Nephron (organoid): ENCODE results near the gene CITED4.
A peak's percentile ranks its signal among the peaks of the same experiment; 100 is the strongest.

ENCODE experiments used
- H3K27ac Mint-ChIP-seq, 3 experiments: 2 replicates each; pipeline ENCODE4 v1.8.0; 2020; ENCODE audit warnings: mixed read lengths in 3 of 3, mild to moderate bottlenecking in 2 of 3, moderate library complexity in 1 of 3
- H3K27me3 Mint-ChIP-seq: 2 replicates; pipeline ENCODE4 v1.8.0; 2021; ENCODE audit warnings: low read depth, mild to moderate bottlenecking, moderate library complexity, mixed read lengths
- H3K36me3 Mint-ChIP-seq: 2 replicates; pipeline ENCODE4 v1.8.0; 2020; ENCODE audit warnings: low read depth, mixed read lengths
- H3K4me1 Mint-ChIP-seq: 2 replicates; pipeline ENCODE4 v1.8.0; 2020; ENCODE audit warnings: mixed read lengths
- H3K4me3 Mint-ChIP-seq, 3 experiments: 2 replicates each; pipeline ENCODE4 v1.8.0; 2020; ENCODE audit warnings: mild to moderate bottlenecking in 3 of 3, mixed read lengths in 3 of 3, moderate library complexity in 2 of 3
- H3K9me3 Mint-ChIP-seq: 2 replicates; pipeline ENCODE4 v1.8.0; 2020; ENCODE audit warnings: mixed read lengths
- TF ChIP-seq, protein P1 (sequence below), 3 experiments: fragments of 200-600 bp; sonication (generic); IDR thresholded peaks; one replicate each; pipeline ENCODE4 v1.5.0; 2021; ENCODE audit warnings: antibody characterized with exemption in 3 of 3; ENCODE audit not compliant: unreplicated experiment in 3 of 3

CITED4 gene

DNA sequence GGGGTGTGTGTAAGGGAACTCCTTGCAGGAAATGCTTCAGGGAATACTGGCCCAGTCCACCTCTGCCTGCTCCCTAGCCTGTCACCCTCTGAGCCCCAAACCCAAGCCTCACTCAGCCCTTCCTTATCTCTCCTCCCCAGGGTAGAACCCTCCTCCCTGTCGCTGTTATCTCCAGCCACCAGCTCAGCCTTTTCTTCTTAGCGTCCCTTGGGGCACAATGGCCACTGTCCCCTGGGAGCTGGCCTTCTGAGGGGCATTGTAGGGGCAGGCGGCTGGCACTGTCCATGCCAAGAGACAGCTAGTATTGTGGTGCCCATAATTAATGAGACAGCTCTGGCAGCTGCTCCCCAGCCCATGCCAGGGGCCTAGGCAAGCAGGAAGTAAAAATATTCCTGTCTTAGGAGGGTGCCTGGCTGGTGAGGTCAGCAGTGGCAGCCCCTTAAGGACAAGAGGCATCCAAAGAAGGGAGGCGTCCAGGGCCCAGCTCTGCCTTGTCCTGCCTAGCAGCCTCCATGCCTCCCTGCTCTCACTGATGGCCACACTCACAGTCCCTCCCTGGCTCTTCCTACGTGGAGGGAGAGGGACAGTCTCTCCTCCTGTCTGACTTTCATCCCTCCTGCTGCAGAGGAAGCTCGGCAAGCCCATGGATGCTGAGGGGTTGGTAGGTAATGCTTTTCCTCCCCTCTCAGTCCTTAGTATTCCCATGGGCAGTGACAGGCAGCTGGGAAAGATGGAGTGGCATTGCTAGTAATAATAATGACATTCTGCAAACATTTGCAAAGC is 41.1 kb downstream of the CITED4 start:
- peaks cover 18% of the 10 kb centered on the region for H3K4me1 Mint-ChIP-seq
- H3K27ac Mint-ChIP-seq = no peak overlapping the region
- TF ChIP-seq, protein P1, sequence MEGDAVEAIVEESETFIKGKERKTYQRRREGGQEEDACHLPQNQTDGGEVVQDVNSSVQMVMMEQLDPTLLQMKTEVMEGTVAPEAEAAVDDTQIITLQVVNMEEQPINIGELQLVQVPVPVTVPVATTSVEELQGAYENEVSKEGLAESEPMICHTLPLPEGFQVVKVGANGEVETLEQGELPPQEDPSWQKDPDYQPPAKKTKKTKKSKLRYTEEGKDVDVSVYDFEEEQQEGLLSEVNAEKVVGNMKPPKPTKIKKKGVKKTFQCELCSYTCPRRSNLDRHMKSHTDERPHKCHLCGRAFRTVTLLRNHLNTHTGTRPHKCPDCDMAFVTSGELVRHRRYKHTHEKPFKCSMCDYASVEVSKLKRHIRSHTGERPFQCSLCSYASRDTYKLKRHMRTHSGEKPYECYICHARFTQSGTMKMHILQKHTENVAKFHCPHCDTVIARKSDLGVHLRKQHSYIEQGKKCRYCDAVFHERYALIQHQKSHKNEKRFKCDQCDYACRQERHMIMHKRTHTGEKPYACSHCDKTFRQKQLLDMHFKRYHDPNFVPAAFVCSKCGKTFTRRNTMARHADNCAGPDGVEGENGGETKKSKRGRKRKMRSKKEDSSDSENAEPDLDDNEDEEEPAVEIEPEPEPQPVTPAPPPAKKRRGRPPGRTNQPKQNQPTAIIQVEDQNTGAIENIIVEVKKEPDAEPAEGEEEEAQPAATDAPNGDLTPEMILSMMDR (IDR thresholded peaks at IDR 0.05; ENCODE audit: unreplicated experiment in 3 of 3) = no peak
- peaks cover 22% of the 10 kb centered on the region for H3K27me3 Mint-ChIP-seq
- H3K36me3 Mint-ChIP-seq = no peaks in the 10 kb centered on the region
- no peak overlapping the region for H3K4me3 Mint-ChIP-seq
- no peaks in the 10 kb centered on the region for H3K9me3 Mint-ChIP-seq

DNA sequence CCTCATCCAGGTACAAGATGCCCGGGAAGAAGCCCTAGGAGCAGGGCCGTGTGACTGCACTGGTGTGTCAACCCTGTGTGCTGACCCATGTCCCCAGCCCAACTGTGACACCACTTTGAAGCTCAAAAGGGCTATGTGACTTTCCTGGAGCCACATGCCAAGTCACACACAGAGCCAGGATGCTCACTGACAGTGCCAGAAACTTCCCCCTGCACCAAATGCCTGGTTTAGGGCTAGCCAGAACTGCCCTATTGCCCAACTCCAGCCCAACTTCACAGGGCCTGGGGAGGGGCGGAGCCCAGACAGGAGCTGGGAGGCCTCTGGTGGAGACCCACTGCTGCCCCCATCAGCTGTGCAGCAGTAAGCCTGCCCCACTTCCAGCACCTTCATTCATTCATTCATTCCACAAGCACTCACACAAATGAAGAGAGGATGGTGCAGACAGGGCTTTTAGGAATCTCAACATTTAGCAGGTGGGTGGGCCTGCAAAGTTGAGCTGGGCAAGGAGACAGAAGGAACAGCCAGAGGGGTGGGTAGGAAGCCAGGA is 41.8 kb downstream of the CITED4 start:
- TF ChIP-seq, protein P1 (IDR thresholded peaks at IDR 0.05; ENCODE audit: unreplicated experiment in 3 of 3) = no peak
- Mint-ChIP-seq H3K4me3 (no peak overlapping the region), H3K27me3 (peaks cover 30% of the 10 kb centered on the region)

GRCh38 chr1:40819101-40819500 is 43.1 kb downstream of the CITED4 start:
- H3K36me3 Mint-ChIP-seq = no peaks in the 10 kb centered on the region
- peak overlapping the region; percentile 53 to 70 (median 68) for H3K4me3 Mint-ChIP-seq
- TF ChIP-seq, protein P1 (IDR thresholded peaks at IDR 0.05; ENCODE audit: unreplicated experiment in 3 of 3) = no peak
- H3K27ac Mint-ChIP-seq = no peak overlapping the region
- peaks cover 6% of the 10 kb centered on the region for H3K4me1 Mint-ChIP-seq
- H3K9me3 Mint-ChIP-seq = no peaks in the 10 kb centered on the region
- peaks cover 32% of the 10 kb centered on the region for H3K27me3 Mint-ChIP-seq

More for the DNA sequence above, 41.8 kb downstream of the CITED4 start:
- H3K27ac Mint-ChIP-seq = no peak overlapping the region
- H3K9me3 Mint-ChIP-seq = no peaks in the 10 kb centered on the region
- peaks cover 14% of the 10 kb centered on the region for H3K4me1 Mint-ChIP-seq
- no peaks in the 10 kb centered on the region for H3K36me3 Mint-ChIP-seq

GRCh38 chr1:40818264-40818961 is 43.8 kb downstream of the CITED4 start:
- no peaks in the 10 kb centered on the region for H3K36me3 Mint-ChIP-seq
- H3K4me1 Mint-ChIP-seq = peaks cover 6% of the 10 kb centered on the region
- peak overlapping the region; percentile 45 to 77 (median 68) for H3K4me3 Mint-ChIP-seq
- TF ChIP-seq, protein P1 (IDR thresholded peaks at IDR 0.05; ENCODE audit: unreplicated experiment in 3 of 3) = no peak
- H3K27ac Mint-ChIP-seq = no peak overlapping the region
- peaks cover 32% of the 10 kb centered on the region for H3K27me3 Mint-ChIP-seq
- H3K9me3 Mint-ChIP-seq = no peaks in the 10 kb centered on the region

GRCh38 chr1:40817791-40818263 is 44.3 kb downstream of the CITED4 start:
- TF ChIP-seq, protein P1 (IDR thresholded peaks at IDR 0.05; ENCODE audit: unreplicated experiment in 3 of 3) = no peak
- no peaks in the 10 kb centered on the region for H3K9me3 Mint-ChIP-seq
- no peak overlapping the region for H3K27ac Mint-ChIP-seq
- H3K27me3 Mint-ChIP-seq = peaks cover 32% of the 10 kb centered on the region
- H3K4me3 Mint-ChIP-seq = peak overlapping the region; percentile 68 to 77 (median 74)
- H3K36me3 Mint-ChIP-seq = no peaks in the 10 kb centered on the region
- peaks cover 6% of the 10 kb centered on the region for H3K4me1 Mint-ChIP-seq
